ENCODE data around the gene KRT71. TPM values are rescaled to one million over a fixed set of nuclear protein-coding genes. Genes with fewer than 3 reads are reported as not detected.

KRT71 gene
- total RNA-seq, 4 donors from 2014 or later, result not detected

GRCh38 chr12:52532636-52533035 lies 20.3 kb downstream of the KRT71 start:
- DNase-seq (ENCODE audit: low spot score) (no peak), ATAC-seq (ENCODE audit: low FRiP score) (no peak)
- no peak for TF ChIP-seq CTCF (IDR thresholded peaks at IDR 0.05)

GRCh38 chr12:52531566-52532300 lies 21.2 kb downstream of the KRT71 start:
- ATAC-seq (ENCODE audit: low FRiP score), result no peak
- no peak for DNase-seq (ENCODE audit: low spot score)
- no peak for TF ChIP-seq CTCF (IDR thresholded peaks at IDR 0.05)

GRCh38 chr12:52530905-52531304 lies 22.0 kb downstream of the KRT71 start:
- TF ChIP-seq CTCF (IDR thresholded peaks at IDR 0.05), result no peak
- no peak for DNase-seq (ENCODE audit: low spot score)

GRCh38 chr12:52530366-52530765 lies 22.6 kb downstream of the KRT71 start:
- DNase-seq (ENCODE audit: low spot score) (no peak), ATAC-seq (ENCODE audit: low FRiP score) (no peak)
- TF ChIP-seq CTCF (IDR thresholded peaks at IDR 0.05), result no peak

More at GRCh38 chr12:52530905-52531304, 22.0 kb downstream of the KRT71 start:
- no peak for ATAC-seq (ENCODE audit: low FRiP score)

- DNase-seq (ENCODE audit: low spot score) (no peak), ATAC-seq (ENCODE audit: low FRiP score) (no peak)
- TF ChIP-seq CTCF (IDR thresholded peaks at IDR 0.05), result no peak
Measured at GRCh38 chr12:52529846-52530245, 23.1 kb downstream of the KRT71 start.

GRCh38 chr12:52529417-52529816 lies 23.5 kb downstream of the KRT71 start:
- ATAC-seq (ENCODE audit: low FRiP score), result no peak
- DNase-seq (ENCODE audit: low spot score), result no peak
- no peak for TF ChIP-seq CTCF (IDR thresholded peaks at IDR 0.05)

GRCh38 chr12:52528641-52529143 lies 24.3 kb downstream of the KRT71 start:
- DNase-seq (ENCODE audit: low spot score) (no peak), ATAC-seq (ENCODE audit: low FRiP score) (no peak)
- TF ChIP-seq CTCF (IDR thresholded peaks at IDR 0.05), result no peak

All from omental fat pad (tissue), 4 donors.